Muscle of back (tissue), 13 donors: ENCODE measurements around the gene FOXD1. TPM values are rescaled to one million over a fixed set of nuclear protein-coding genes. Genes with fewer than 3 reads are reported as not detected.
"Not testable (repeated sequence)": the region's sequence is repeated elsewhere in the genome, so short reads cannot be mapped to it uniquely, and the experiment has no call there.

Experiments used
- DNase-seq, 3 donors: peaks; one replicate each; pipeline versions ENCODE4 v3.0.0 to v3.0.0-alpha.2; 2013
- long read RNA-seq, 9 donors: transcript quantifications; one replicate each; lab custom pipeline, GENCODE V29; 2026
- polyA plus RNA-seq, 10 donors: library from polyadenylated mRNA; unstranded; fragments of 120-200 nt; gene quantifications; one replicate each; pipeline ENCODE4 v1.2.1, GENCODE V29; 2013; ENCODE audit not compliant: insufficient read length in 10 of 10

Gene FOXD1
- 1 to 10 TPM in 7 of 10 donors, under 1 TPM in 3; 0.54 to 1.8 (median 1.3) TPM for polyA plus RNA-seq
- long read RNA-seq, donor 1, partial matches to known transcripts, result 0 of 5 reads
- long read RNA-seq, donor 1, other reads (novel, unspliced or antisense), result 0 of 5 reads
- long read RNA-seq, donor 2, partial matches to known transcripts, result 0 of 6 reads
- long read RNA-seq, donor 2, other reads (novel, unspliced or antisense), result 0 of 6 reads
- long read RNA-seq, donor 3, result 0 reads
- long read RNA-seq, donor 4, partial matches to known transcripts, result 0 of 1 reads
- long read RNA-seq, donor 4, other reads (novel, unspliced or antisense), result 0 of 1 reads
- long read RNA-seq, donor 5, partial matches to known transcripts, result 0 of 5 reads
- long read RNA-seq, donor 5, other reads (novel, unspliced or antisense), result 0 of 5 reads
- long read RNA-seq, donor 6, partial matches to known transcripts, result 0 of 1 reads
- long read RNA-seq, donor 6, other reads (novel, unspliced or antisense), result 0 of 1 reads
- long read RNA-seq, donor 7, partial matches to known transcripts, result 0 of 4 reads
- long read RNA-seq, donor 7, other reads (novel, unspliced or antisense), result 0 of 4 reads
- long read RNA-seq, donor 8, partial matches to known transcripts, result 0 of 2 reads
- long read RNA-seq, donor 8, other reads (novel, unspliced or antisense), result 0 of 2 reads
- long read RNA-seq, donor 9, partial matches to known transcripts, result 0 of 1 reads
- long read RNA-seq, donor 9, other reads (novel, unspliced or antisense), result 0 of 1 reads

- DNase-seq, result peak; percentile 88 to 96 (median 94)
Observed at GRCh38 chr5:73448463-73449136, at the start of gene FOXD1. FOXD1 (minus strand) TSS chr5:73448777; CDS start chr5:73448362, 415 bp downstream.

GRCh38 chr5:73497497-73498056 lies 49.0 kb upstream of the FOXD1 start:
- DNase-seq, result peak in 1 of 3 donors; percentile 13

GRCh38 chr5:73496984-73497457 lies 48.4 kb upstream of the FOXD1 start:
- peak; percentile 15 to 50 (median 35) for DNase-seq

- no peak for DNase-seq
Observed at GRCh38 chr5:73495772-73496335, 47.3 kb upstream of the FOXD1 start.

DNA sequence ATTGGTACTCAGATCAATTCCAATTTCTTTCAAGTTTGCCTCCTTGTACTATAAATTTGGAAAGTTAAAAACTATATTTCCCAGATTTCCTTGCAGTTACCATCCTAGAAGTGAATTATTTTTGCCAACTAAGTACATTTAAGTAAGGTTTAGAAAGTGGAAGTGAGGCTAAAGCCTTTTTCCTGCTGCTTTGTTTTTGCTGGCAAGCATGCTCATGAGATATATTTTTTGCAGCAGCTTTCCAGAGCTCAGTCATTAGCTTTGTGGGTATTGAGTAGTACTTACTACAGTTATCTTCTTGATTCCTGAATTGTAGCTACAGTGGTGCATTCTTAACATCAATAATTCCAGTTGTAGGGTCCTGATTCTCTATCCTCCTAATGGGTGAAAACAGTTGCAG lies 46.1 kb upstream of the FOXD1 start:
- DNase-seq, result no peak

DNA sequence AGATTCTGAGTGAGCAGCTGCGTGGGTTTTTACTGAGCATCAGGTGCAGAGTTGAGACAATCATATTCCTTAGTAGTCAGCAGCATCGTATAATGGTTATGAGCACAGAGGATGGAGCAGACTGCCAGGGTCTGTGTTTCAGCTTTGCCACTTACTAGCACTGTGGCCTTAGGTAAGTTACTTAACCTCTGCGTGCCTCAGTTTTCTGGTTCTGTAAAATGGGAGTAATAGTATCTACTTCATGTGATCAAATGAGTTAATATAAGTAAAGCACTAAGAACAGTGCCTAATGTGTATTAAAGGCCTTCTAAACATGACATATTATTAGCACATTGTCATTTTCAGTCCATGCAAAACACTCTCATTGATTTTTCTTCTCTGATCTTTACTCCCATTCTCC lies 44.8 kb upstream of the FOXD1 start:
- DNase-seq, result no peak

DNA sequence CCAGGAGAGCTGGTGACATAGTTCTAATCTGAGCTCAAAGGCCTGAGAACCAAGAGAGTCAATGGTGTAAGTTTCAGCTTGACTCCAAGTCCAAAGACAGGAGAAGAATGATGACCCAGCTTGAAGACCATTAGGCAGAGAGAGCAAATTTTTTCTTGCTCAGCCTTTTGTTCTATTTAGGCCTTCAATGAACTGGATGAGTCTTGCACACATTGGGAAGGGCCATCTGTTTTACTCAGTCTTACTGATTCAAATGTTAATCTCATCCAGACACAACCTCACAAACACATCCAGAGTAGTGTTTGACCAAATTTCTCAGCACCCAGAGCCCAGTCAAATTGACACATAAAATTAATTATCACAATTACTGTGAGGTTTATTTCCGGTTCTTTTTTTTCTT lies 42.6 kb upstream of the FOXD1 start:
- DNase-seq, result no peak

DNA sequence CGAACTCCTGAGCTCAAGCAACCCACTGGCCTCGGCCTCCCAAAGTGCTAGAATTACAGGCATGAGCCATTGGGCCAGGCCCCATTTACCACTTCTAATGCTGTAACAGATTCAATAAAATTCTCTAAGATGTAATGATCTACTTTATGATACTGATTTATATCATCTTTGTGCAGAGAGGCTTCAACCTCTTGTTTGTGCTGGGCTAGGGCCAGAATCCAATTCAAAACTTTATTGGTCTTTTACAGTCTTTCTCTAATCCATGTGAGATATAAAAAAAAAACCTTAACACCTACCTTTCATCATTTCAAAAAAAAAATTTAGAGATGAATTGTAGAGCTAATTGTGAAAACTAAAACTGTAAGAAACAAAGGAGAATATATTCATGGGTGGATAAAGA lies 41.5 kb upstream of the FOXD1 start:
- DNase-seq, result no peak

DNA sequence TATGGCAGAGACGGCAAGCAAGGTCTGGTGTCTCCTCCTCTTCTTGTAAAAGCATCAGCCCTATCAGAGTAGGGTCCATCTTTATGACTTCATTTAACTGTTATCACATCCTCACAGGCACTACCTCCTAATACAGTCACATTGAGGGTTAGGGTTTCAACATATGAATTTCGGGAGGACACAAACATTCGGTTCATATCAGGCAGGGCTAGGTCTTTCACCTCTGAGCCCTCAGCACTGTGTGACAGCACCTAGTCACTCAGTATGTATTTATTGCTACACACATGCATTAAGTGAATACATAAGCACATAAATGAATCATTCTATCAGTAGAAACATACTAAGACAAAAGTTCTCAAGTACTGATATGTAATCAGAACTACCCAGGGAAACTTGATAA lies 40.2 kb upstream of the FOXD1 start:
- DNase-seq, result no peak

DNA sequence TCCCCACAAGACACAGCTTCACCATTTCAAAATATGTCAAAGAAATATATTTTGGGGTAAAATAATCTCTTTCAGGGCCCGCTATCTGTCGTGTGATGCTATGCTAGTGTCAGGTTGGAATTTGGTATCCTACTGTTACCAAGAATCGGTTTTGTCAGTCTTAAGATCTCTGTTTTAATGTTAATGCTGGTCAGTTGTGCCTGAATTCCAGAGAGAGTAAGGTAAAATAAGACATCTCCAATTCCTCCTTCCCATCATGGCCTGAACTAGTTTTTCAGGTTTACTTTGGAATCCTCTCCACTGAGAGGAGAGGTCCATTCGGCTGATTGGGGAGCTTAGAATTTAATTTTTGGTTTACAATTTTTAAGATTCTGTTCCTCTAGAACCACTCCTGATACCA lies 39.2 kb upstream of the FOXD1 start:
- DNase-seq, result no peak

- DNase-seq, result not testable (repeated sequence)
Observed at GRCh38 chr5:73487257-73487656, 38.7 kb upstream of the FOXD1 start.

GRCh38 chr5:73486119-73486899 lies 37.7 kb upstream of the FOXD1 start:
- DNase-seq, result no peak

DNA sequence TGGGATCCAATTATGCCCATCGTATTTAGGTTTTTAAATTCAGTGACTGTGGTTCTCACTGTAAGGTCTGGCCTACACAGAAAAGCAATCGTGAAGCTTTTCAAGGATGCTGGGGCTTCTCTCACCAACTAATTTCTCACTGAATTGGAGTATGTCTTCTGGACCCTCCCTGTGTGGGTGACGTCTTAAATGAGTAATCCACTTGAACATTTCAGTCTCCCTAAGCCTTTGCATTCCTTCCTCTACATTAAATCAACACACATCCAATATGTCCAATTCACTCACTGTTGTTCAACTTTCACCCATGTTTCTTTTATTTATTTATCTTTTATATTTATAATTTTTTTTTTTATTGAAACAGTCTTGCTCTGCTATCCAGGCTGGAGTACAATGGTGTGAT lies 37.1 kb upstream of the FOXD1 start:
- no peak for DNase-seq

DNA sequence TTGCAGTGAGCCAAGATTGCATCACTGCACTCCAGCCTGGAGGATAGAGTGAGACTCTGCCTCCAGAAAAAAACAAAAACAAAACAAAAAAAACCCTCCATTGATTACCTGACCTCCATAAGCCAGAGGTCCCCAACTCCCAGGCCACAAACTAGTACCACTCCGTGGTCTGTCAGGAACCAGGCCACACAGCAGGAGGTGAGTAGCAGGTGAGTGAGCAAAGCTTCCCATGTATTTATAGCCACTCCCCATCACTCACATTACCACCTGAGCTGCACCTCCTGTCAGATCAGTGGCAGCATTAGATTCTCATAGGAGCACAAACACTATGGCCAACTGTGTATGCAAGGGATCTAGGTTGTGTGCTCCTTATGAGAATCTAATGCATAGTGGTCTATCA lies 35.9 kb upstream of the FOXD1 start:
- no peak for DNase-seq

DNA sequence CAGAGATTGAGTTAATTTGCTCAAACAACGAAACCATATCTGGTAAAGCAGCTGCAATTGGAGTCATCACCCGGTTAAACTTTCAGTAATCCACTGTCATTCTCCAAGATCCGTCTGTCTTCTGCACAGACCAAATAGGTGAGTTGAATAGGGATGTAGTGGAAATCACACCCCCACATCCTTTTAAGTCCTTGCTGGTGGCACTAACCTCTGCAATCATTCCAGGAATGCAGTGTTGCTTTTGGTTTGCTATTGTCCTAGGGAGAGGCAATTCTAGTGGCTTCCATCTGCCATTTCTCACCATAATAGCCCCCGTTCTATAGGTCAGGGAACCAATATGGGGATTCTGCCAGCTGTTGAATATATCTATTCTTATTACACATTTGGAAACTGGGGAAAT lies 35.1 kb upstream of the FOXD1 start:
- DNase-seq, result no peak

DNA sequence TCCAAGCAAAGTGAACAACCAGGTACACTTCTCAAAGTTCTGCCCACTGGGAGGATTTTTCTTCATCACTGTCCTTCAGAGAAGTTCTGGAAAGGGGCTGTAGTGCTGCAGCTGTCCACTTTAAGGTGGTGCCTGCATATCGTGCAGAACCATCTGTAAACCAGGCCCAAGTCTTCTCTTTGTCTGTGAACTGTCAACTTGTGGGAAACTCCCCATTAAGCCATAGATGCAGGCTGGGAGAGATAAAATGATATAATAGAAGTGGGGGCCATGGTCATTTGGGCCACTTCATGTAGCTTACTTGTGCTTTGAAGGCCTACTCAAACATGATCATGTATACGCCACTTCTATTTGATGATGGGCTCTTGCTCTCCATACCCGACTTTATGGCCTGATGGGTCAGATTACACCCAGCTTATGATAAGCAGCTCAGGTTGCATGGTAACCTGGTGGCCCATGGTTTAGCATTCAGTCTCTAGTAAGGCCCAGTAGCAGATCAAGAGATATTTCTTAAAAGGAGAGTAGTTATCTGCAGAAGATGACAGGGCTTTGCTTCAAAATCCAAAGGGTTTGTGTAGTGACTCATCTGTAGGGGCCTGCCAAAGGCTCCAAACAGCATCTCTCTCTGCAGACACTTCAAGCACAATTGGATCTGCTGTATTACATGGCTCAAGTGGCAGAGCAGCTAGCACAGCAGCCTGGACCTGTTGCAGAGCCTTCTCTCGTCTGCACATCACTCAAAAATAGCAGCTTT lies 34.0 kb upstream of the FOXD1 start:
- DNase-seq, result no peak

- no peak for DNase-seq
Observed at GRCh38 chr5:73480500-73480899, 31.9 kb upstream of the FOXD1 start.

- DNase-seq, result peak in 1 of 3 donors; percentile 47
Observed at GRCh38 chr5:73472116-73472515, 23.5 kb upstream of the FOXD1 start.

GRCh38 chr5:73471654-73472053 lies 23.1 kb upstream of the FOXD1 start:
- peak in 1 of 3 donors; percentile 72 for DNase-seq

DNA sequence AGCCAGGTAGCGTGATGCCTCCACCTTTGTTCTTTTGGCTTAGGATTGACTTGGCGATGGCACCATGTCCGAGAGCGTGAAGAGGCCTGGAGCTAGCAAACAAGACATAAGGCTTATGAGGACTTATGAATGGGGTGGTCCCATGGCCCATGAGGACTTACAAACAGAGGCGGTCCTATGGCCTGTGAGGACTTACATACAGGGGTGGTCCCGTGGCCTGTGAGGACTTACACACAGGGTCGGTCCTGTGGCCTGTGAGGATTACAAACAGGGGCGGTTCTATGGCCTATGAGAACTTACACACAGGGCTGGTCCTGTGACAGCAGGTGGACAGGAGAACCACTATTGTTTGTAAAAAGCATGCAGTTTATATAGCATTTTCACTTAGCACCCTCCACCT lies 21.3 kb upstream of the FOXD1 start:
- DNase-seq, result no peak
